Measurements from ENCODE around the gene THADA.

Gene THADA

GRCh38 chr2:43443282-43443681 is 152.6 kb downstream of the THADA start:
- H3K9me3 ChIP-seq (ENCODE audit: severe bottlenecking), result no peaks in the 10 kb centered on the region
- H3K4me1 ChIP-seq (ENCODE audit: insufficient read depth, poor library complexity, severe bottlenecking), result peaks cover 14% of the 10 kb centered on the region
- ATAC-seq (ENCODE audit: low read depth) (no peak), DNase-seq (ENCODE audit: low spot score) (no peak)
- no peaks in the 10 kb centered on the region for H3K27me3 ChIP-seq (ENCODE audit: insufficient read depth, poor library complexity, severe bottlenecking)
- TF ChIP-seq CTCF (IDR thresholded peaks at IDR 0.05; ENCODE audit: poor library complexity, severe bottlenecking), result no peak
- no peak overlapping the region for H3K4me3 ChIP-seq (ENCODE audit: severe bottlenecking)
- no peaks in the 10 kb centered on the region for H3K36me3 ChIP-seq (ENCODE audit: low read depth)
- H3K27ac ChIP-seq (ENCODE audit: poor library complexity, severe bottlenecking), result no peak overlapping the region

- TF ChIP-seq CTCF (IDR thresholded peaks at IDR 0.05; ENCODE audit: poor library complexity, severe bottlenecking), result no peak
- H3K4me3 ChIP-seq (ENCODE audit: severe bottlenecking), result no peak overlapping the region
- no peaks in the 10 kb centered on the region for H3K36me3 ChIP-seq (ENCODE audit: low read depth)
- H3K27me3 ChIP-seq (ENCODE audit: insufficient read depth, poor library complexity, severe bottlenecking), result no peaks in the 10 kb centered on the region
- no peak overlapping the region for H3K27ac ChIP-seq (ENCODE audit: poor library complexity, severe bottlenecking)
- H3K9me3 ChIP-seq (ENCODE audit: severe bottlenecking), result no peaks in the 10 kb centered on the region
- peaks cover 15% of the 10 kb centered on the region for H3K4me1 ChIP-seq (ENCODE audit: insufficient read depth, poor library complexity, severe bottlenecking)
- ATAC-seq (ENCODE audit: low read depth) (no peak), DNase-seq (ENCODE audit: low spot score) (no peak)
Observed at GRCh38 chr2:43441195-43441594, 154.6 kb downstream of the THADA start.

- no peaks in the 10 kb centered on the region for H3K27me3 ChIP-seq (ENCODE audit: insufficient read depth, poor library complexity, severe bottlenecking)
- H3K9me3 ChIP-seq (ENCODE audit: severe bottlenecking), result no peaks in the 10 kb centered on the region
- no peak overlapping the region for H3K4me3 ChIP-seq (ENCODE audit: severe bottlenecking)
- no peaks in the 10 kb centered on the region for H3K36me3 ChIP-seq (ENCODE audit: low read depth)
- TF ChIP-seq CTCF (IDR thresholded peaks at IDR 0.05; ENCODE audit: poor library complexity, severe bottlenecking), result no peak
- H3K27ac ChIP-seq (ENCODE audit: poor library complexity, severe bottlenecking), result no peak overlapping the region
- ATAC-seq (ENCODE audit: low read depth), result no peak
- peaks cover 15% of the 10 kb centered on the region for H3K4me1 ChIP-seq (ENCODE audit: insufficient read depth, poor library complexity, severe bottlenecking)
- DNase-seq (ENCODE audit: low spot score), result no peak
Observed at GRCh38 chr2:43438858-43439655, 156.8 kb downstream of the THADA start.

GRCh38 chr2:43438342-43438741 is 157.5 kb downstream of the THADA start:
- no peaks in the 10 kb centered on the region for H3K36me3 ChIP-seq (ENCODE audit: low read depth)
- H3K4me3 ChIP-seq (ENCODE audit: severe bottlenecking), result no peak overlapping the region
- TF ChIP-seq CTCF (IDR thresholded peaks at IDR 0.05; ENCODE audit: poor library complexity, severe bottlenecking), result no peak
- ATAC-seq (ENCODE audit: low read depth), result peak; percentile 73
- peaks cover 15% of the 10 kb centered on the region for H3K4me1 ChIP-seq (ENCODE audit: insufficient read depth, poor library complexity, severe bottlenecking)
- H3K9me3 ChIP-seq (ENCODE audit: severe bottlenecking), result no peaks in the 10 kb centered on the region
- H3K27me3 ChIP-seq (ENCODE audit: insufficient read depth, poor library complexity, severe bottlenecking), result no peaks in the 10 kb centered on the region
- H3K27ac ChIP-seq (ENCODE audit: poor library complexity, severe bottlenecking), result no peak overlapping the region
- DNase-seq (ENCODE audit: low spot score), result no peak

GRCh38 chr2:43437363-43437762 is 158.5 kb downstream of the THADA start:
- Histone ChIP-seq H3K4me1 (ENCODE audit: insufficient read depth, poor library complexity, severe bottlenecking) (peaks cover 15% of the 10 kb centered on the region), H3K9me3 (ENCODE audit: severe bottlenecking) (no peaks in the 10 kb centered on the region), H3K27ac (ENCODE audit: poor library complexity, severe bottlenecking) (no peak overlapping the region), H3K36me3 (ENCODE audit: low read depth) (no peaks in the 10 kb centered on the region), H3K4me3 (ENCODE audit: severe bottlenecking) (no peak overlapping the region), H3K27me3 (ENCODE audit: insufficient read depth, poor library complexity, severe bottlenecking) (no peaks in the 10 kb centered on the region)
- ATAC-seq (ENCODE audit: low read depth) (no peak), DNase-seq (ENCODE audit: low spot score) (no peak)
- no peak for TF ChIP-seq CTCF (IDR thresholded peaks at IDR 0.05; ENCODE audit: poor library complexity, severe bottlenecking)

All from RWPE2 (cell line).